ENCODE results near the gene ZNF536.

ZNF536 gene

DNA sequence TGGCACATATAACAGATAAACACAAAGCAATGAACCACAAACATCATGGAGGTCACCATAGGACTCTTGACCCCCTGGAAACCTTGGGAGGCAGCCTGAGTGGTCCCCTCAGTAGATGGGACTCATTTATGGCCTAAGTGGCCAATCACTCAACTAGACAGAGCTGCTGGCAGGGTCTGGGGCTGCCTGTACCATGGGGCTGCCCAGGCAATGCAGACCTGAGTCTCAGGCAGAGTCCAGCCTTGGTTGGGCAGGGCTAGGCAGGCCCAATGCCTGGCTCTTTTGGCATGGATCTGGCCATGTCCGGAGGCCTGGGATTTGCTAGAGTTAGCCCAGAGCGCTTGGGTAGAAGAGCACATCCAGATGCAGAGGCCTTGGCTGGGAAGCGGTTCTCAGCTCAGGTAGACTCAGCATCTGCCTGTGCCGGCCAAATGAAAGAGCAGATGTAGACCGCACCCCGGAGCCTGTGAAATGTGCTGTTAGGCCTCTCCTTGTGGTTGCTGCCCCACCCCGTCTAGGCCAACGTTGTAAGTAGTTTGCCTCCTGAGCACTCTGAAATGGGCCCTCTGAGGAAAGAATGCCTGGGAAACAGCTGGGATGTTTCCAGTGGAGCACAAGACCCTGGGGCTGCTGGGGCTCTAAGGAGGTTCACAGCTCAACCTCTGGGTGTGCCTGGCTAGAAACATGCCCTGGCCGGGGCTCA, 171.2 kb downstream of the ZNF536 start:
- no peak for DNase-seq

DNA sequence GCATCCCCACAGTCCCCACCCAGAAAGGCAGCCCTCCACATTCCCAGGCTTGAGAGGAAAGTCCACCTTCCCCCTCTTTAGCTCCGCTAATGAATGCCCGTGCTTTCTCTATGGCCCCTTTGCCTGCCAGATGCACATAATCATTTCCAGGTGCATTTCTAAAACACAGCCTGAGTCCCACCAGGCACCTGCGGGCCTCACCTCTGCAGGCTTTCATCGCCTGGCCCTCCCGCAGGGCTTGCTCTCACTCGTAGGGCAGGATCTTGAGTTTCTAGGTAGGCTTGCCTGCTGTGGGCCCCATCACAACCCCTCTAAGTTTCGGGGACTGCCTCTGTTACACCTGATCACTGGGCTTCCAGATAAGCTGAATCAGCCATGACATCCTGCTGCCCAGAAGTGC, 173.6 kb downstream of the ZNF536 start:
- no peak for DNase-seq

DNA sequence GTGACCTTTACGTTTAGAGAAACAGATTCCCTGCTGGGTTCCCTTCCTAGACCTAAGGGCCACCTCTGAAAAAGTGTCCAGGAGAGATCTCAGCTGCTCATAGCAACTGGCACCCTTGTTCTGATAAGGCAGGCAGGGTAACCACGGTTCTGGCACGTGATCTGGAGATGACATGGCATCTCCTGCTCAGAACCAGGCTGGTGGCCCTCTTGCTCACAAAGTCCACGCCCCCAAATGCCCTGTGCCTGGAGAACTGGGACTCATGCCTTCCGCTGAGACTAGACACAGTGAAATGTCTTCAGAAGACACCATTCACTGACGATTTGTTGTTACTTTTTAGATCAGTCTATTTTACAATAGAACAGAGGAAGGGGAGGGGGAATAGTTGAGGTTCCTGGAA, 174.1 kb downstream of the ZNF536 start:
- no peak for DNase-seq

DNA sequence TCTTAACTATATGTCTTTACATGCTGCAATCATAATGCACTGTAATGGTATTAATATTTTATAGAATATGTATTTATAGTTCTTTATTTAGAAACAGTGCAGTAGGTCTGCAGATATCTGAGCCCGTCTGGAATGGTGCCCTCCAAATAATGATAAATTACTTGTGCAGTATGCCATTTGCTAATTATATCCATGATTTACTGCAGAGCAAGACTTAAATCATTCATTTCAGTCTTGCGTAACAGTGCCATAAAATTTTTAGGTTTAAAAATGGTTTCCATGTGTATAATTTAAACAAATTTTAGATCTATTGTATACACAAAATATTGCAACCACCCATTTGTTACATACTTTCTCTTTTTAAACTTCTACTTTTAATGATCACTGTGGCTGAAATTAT, 175.1 kb downstream of the ZNF536 start:
- DNase-seq: no peak

DNA sequence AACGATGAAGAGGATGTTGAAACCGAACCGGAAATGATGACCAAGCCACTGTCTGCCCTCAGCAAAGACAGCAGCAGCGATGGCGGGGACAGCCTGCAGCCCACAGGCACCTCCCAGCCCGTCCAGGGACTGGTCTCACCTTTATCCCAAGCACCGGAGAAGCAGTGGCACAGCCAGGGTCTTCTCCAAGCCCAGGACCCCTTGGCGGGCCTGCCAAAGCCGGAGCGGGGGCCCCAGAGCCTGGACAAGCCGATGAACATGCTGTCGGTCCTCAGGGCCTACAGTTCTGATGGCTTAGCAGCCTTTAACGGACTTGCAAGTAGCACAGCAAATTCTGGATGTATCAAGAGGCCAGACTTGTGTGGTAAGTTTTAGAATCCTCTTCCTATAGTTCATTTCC, 177.0 kb downstream of the ZNF536 start:
- DNase-seq: no peak

DNA sequence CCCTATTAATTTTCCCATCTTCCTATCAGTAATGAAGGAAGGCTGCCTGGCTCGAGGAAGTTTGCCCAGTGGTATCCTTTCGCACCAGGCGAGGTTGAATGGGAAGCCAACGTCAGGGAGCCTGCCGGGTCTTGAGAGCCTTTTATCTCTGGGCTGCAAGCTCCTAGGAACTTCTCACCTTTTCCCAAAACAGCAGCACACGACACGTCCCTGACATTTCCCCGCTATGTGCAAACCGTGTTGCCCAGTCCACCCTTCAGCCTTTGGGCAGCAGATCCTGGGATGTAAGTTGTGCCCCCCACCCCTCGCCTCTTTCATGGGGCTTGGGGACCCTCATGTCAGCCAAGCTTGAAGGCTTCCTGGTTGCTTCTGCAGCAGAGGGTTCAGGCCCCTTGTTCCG, 179.1 kb downstream of the ZNF536 start:
- no peak for DNase-seq

DNA sequence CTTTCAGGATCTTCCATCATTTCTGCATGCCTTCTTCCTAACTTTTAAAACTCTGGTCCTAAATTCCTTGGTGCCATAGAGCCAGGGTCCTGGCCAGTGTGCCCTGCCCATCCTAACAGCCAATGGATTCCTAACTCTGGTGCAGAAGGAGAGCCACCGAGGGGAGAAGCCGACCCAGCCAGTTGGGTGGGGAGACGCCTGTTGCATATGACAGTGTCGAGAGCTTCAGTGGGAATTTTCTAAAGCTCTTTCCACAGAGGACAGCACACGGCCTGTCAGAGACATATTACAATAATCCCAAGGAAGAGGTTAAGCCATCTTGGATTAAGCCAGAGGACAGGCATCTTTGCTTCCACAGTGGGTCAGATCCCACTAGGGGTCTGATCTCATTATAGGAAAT, 180.4 kb downstream of the ZNF536 start:
- no peak for DNase-seq

DNA sequence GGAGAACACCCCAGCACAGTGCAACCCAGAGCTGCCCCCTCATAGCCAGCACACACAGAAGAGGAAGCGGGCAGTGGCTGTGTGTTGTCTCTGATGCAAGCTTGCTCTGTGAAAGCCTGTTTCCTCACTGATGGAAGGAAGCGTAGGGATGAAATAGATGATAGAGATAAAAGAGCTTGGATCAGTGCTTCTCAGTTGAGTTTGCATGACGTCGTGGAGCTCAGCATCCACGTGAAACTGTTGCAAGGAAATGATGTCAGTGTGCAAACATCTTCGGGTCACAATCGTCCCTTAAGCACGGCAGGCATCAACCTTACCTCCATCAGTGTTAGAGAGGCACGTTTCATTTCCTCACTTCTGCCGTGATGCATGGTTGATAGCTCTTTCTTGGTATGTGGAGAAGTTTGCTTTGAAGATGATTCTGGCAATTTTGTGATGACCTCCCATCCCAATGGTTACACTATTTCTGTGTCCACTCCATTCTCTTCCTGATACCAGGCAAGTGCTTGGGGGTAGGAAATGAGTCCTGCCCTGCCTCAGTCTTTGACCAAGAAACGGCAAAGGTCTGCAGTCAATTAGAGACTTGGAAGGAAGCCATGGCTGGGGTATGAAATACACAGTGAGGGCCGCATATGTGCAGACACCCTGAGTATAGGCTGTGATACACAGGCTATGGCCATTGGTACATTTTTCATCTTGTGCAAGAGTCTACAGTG, 183.0 kb downstream of the ZNF536 start:
- no peak for DNase-seq

DNA sequence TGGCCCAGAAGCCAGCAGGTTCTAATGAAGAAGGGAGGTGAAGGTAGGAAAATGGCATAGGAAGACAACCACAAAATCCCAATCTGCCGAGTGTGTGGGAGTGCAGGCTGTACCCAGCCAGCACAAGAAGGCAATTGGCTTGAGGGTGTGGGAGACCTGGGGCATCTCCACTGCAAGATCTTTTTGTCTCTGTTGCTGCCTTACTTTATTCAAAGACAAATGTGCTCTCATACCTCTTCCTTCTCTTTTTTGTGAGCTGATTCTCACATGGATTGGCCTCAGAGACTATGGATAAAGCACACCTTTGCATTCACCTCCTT, 183.6 kb downstream of the ZNF536 start:
- DNase-seq: no peak

DNA sequence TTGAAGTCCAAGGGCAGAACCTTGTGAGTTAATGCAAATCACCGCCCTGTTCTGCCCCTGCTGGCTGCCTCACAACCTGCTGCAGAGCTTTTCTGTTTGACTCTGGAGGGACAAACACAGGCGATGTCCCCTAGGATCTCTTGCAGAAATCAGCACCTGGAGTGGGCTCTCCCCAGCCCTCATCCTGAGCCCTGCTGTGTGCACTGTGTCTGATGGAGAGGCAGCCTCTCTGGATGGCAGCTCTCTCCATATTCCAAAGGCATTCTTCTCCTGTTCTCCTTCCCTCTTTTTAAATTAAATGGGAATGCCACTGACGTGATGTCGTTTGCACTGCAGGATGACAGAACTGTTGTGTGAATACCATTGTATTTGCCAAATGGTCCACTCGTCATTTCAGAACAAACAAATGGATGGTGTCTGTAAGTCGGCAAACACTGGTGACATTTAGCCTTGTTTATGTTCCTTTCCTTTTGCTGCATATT, 184.1 kb downstream of the ZNF536 start:
- DNase-seq: no peak

DNA sequence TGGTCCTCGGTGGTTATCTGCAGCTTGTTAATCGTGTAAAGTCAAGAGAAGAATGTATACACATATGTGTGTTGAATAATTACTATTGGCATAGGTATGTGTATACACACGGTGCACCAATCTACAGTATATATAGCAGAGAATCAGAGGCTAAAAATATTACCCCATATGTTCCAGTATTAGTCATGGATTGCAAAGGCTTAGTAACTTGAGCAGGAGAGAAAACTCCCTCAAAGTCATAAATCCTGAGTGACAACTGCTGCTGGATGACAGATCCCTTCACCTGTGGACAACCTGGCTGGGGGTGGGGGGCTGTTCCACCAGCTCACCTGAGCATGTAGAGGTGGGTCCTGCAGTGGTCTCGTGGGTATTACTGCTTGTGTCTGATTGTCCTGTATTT, 185.0 kb downstream of the ZNF536 start:
- DNase-seq: no peak

DNA sequence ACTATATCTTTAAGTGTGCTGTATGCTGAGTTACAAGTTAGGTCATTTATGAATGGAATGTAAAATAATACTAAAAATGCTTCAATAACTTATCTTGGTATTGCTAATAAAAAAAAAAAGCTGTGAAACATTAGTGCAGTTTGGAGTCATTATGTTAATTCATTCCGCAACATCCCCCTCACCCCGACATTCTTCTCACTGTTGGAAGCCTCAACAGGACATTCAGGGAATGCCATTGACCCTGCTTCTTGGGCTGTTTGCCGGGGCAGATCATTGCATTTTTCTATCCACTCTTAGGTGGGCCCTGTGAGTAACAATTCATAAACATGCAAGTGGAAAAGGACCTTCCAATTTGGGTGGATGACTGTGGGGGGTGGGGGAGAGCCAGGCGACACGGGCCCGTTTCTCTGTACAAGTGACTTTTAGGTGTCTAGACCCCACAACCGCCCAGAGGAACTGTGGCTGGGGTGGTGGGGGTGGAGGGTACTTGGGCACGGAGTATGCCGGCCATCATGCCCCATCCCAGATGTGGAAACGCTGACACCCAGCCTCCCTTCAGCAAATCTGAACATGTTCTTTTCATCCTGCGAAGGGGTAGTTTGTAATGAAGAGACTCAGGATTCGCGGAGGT, 185.9 kb downstream of the ZNF536 start:
- DNase-seq: no peak

DNA sequence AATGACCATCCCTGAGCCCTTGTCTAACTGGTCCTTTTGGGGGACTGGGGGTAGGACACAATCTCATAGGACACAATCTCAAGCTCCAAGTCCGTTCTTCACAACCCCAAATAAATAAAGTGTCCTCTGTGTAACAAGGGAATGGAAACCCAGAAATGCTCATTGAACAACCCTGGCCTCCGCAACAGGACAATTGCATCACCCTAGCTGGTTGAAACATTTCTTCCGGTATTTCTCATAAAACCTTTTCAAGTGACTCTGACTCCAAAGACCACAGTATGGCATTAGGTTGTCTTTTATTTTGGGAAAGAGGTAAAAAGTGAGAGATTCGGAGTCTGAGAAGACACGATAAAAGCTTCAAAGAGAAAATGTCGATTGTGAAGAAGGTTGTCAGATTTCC, 186.6 kb downstream of the ZNF536 start:
- DNase-seq: no peak

DNA sequence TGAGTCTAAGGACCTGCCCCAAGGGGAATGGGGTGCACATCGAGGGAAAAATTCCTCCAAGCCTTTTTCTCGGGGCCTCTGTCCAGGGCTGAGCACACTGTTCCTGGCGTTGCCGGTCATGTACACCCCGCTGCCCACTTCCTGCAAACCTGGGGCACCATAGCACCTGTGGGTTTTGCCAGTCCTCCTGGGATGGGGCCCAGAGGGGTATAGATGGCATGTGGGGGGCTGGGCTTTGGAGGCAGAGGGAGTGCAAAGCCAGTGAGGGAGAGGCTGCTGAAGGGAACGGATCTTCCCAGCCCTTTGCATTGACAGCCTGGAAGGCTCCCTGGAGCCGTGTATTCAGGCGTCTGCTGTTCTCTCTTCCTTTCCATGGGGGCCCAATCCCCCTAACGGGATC, 187.3 kb downstream of the ZNF536 start:
- DNase-seq: no peak

DNA sequence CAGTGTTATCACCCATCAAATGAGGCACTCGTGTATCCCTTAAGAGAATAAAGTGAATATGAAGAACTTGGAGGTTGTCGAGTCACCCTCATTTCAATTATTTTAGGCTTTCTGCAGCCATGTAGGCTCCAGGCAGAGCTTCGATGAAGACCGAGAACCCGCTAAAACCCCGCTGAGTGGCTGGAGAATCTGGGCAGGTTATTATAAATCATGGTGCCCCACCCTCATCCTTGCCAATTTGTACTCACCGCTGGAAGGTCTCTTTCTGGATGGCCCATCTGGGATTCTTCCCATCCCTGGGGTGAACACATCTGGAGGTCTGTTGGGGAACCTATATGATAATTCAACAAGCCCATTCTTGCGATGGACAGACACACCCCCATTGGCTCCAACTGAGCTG, 190.8 kb downstream of the ZNF536 start:
- DNase-seq: no peak

DNA sequence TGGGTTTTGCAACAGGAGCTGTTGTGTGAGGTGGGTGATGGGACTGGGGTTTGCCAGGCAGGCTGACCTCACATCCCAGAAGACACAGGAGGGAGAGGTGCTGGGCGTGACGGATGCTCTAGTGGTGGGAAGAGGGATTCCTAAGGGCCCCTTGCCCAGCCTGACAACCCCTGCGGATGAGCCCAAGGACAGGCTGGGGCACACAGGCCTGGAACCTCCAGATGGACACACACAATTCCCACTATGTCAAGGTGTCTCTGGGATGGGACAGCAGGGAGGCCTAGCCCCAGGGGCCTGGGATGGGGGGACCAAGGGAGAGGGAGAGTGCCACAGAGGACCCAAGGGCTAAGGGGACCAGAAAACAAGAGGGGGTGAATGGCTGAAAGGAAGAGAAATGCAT, 191.5 kb downstream of the ZNF536 start:
- DNase-seq: no peak

DNA sequence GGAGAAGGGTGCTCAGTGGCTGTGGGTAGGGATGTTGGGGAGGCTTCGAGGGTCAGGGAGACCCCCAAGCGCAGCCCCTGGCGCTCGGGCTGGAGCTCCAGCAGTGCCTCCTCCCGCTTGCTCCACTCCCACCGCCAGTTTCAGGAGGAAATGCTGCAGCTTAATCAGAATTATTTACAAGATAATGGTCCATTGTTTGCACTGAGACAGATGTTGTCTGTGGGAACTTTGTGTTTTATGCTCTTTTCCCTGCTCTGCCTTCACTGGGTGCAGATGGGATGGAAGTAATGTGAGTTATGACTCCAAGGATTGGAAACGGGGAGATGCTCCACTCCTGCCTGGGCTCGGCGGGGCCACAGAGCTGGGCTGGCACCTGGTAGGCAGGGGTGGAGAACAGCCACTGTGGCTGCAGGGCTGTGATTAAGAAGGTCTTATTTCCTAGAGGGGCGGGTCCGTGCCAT, 192.4 kb downstream of the ZNF536 start:
- no peak for DNase-seq

DNA sequence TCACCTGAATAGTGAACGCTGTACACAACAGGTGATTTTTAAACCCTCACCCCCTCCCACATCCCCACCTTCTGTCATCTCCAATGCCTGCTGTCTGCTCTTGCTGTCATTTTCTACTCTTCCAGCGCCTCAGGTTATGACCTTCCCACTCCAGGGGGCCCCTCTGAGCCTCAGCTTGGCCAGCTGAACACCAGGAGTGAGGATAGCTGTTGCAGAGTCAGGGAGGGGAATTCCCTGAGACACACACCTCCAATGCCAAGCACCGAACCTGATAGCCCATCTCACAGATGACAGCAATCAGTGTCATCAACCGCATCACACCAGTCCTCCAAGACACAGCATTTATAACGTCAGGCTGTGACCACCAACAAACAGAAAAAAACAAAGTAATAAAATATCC, 193.5 kb downstream of the ZNF536 start:
- no peak for DNase-seq

DNA sequence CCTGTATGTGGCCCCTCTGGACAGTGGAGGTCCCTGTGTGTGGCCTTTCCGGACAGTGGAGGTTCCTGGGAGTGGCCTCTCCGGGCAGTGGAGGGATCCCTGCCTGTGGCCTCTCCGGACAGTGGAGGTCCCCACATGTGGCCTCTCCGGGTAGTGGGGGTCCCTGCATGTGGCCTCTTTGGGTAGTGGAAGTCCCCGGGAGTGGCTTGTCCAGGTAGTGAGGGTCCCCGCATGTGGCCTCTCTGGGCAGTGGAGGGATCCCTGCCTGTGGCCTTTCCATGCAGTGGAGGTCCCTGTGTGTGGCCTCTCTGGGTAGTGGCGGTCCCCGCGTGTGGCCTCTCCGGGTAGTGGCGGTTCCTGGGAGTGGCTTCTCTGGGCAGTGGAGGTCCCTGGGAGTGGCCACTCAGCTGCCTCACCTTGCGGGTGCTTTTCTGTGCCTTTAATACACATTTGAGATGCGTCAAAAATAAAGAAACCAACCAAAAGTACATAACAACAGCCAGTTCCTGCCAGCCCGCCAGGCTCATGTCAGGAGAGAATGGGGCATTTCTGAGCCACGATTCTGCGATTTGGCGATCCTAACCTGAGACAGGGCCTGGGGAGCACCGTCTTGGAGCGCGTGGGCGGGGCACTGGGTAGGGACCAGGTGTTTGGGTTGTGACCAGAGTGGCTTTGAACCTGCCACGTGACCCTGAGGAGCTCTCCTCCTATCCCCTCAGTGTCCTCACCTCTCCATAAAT, 194.7 kb downstream of the ZNF536 start:
- DNase-seq: no peak

DNA sequence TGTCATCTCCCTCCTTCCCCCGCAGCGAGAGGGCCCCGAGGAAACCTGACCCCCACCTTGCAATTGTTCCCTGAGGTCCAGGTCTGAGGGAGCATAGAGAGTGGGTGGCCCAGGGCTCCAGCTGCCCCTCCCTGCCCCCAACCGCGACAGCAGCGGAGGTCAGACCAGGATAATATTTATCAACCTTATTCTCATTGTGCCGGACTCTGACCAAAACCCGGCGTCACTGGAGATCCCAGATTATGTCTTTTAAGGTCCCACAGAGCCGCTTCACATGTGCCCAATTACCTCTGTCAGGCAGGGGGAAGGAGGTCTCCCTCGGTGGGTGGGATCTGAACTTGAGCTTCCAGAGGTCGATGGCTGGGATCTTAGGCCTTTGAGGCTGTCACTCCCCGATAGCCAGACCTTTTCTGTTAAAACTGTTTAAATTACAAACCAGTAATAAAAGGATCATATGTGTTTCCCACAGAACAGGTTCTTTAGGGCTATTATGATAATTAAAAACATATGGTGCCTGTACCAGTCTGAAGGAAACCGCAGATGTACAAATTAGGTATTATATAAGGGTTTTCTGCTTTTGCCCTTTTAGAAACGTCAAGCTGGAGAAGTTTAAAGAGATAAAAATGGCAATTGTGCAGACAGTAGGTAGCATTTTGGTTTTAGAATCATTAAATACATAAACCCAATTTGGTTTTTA, 195.5 kb downstream of the ZNF536 start:
- no peak for DNase-seq

DNA sequence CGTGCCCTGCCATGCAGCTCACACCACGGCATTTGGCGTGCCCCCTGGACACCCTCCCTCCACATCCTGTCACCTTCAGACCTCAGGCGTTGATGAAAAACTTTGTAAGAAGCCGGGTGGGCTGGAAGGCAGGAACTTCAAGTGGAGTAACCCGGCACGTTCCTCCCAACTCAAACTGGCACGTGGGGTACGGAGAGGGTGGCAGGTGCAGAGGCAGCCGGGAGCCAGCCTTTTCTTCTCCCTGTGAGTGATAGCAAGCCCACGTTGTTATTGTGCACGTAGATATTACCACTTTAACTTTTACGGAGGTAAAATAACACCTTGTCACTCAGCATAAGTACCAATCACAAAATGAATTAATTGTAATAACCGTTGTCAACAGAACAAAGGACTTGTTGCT, 198.0 kb downstream of the ZNF536 start:
- no peak for DNase-seq

DNA sequence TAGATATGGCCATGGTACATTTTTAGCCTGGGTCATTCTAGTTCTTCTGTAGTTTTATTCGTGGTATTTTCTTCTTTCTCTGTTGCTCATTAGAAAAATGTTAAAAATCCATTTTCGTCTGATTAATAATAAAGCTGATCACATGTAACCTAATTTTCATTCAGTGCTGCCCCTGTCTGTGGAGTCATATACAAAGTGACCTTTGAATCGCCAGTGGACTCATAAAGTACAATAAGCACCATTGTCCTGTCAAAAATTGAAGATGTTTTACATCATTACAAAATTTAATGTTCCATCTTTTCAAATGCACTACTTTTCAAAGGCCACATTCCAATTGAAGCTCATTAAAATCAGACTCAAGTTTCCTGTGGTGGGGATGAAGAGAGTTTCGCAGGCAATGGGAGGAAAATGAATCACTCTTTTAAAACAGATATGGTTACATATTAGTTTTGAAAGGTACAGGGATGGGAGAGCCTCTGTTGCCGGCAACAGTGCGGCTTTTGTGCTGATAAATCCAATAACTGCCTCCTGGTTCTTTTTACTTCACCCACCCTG, 205.4 kb downstream of the ZNF536 start:
- no peak for DNase-seq

DNA sequence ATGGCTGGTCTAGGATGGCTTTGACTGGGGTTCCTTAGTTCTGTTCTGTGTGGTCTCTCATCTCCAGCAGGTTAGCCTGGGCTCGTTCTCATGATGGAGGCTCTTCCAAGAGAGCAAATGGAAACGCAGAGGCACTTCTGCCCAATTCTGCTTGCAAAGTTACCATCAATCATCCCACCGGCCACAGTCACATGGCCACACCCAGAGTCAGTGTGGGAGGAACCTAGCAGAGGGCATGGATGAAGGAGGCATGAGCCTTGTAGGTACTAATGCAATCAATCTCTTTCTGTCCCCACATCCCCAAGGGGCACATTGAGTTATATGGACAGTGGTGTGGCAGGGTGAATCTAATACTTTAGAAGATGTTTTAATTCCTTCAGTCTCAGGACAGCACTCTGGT, 207.2 kb downstream of the ZNF536 start:
- no peak for DNase-seq
